Lower lobe of right lung (tissue), 2 donors: ENCODE data around the gene KAT2B. TPM values are rescaled to one million over a fixed set of nuclear protein-coding genes. Genes with fewer than 3 reads are reported as not detected.

Source experiments
- ATAC-seq, 2 donors: fragments of 200-7000 bp; cut with Tn5 transposase; one replicate each; pipeline ENCODE4 v1.9.1; 2020 to 2022; ENCODE audit warnings: mild to moderate bottlenecking in 2 of 2, moderate library complexity in 2 of 2
- DNase-seq: peaks from one replicate; pipeline ENCODE4 v3.0.0-alpha.2; 2020
- H3K27ac ChIP-seq: fragments of 200-600 bp; one replicate; pipeline ENCODE4 v1.8.0; 2022
- H3K27me3 ChIP-seq: fragments of 200-600 bp; one replicate; pipeline ENCODE4 v1.8.0; 2022; ENCODE audit warnings: low read depth
- H3K36me3 ChIP-seq: fragments of 200-600 bp; one replicate; pipeline ENCODE4 v1.8.0; 2022; ENCODE audit warnings: mild to moderate bottlenecking
- H3K4me1 ChIP-seq: fragments of 200-600 bp; one replicate; pipeline ENCODE4 v1.8.0; 2022
- H3K4me3 ChIP-seq: fragments of 200-600 bp; one replicate; pipeline ENCODE4 v1.8.0; 2022; ENCODE audit warnings: mild to moderate bottlenecking
- H3K9me3 ChIP-seq: fragments of 200-600 bp; one replicate; pipeline ENCODE4 v1.8.0; 2022
- CTCF ChIP-seq: fragments of 200-600 bp; IDR thresholded peaks from one replicate; pipeline ENCODE4 v1.8.0; 2022; ENCODE audit warnings: antibody characterized with exemption, mild to moderate bottlenecking
- intact Hi-C: fragments of 100-400 bp; cut with DNase I; formaldehyde crosslinking; loops from one replicate; pipeline ENCODE4 v1.11.0; 2022
- total RNA-seq: library from RNA; stranded (reverse); fragmentation: NEBNext Ultra II Directional; extraction: Animal tissue kit (Norgen Biotek cat#: 25700); gene quantifications from one replicate; pipeline ENCODE4 v1.2.1, GENCODE V29; 2021
- donor health status: DM: no; HTN: yes; CAD: no; lungs with severe emphysema.

KAT2B gene
- total RNA-seq, 1 donor from 2014 or later, result 41.4 TPM

GRCh38 chr3:20147361-20147760 is 107.1 kb downstream of the KAT2B start:
- H3K4me1 ChIP-seq, result no peaks in the 10 kb centered on the region
- TF ChIP-seq CTCF, result no peak
- intact Hi-C loops, result no loop called here
- ATAC-seq, result no peak
- H3K9me3 ChIP-seq, result no peaks in the 10 kb centered on the region
- peaks cover 52% of the 10 kb centered on the region for H3K36me3 ChIP-seq
- no peak overlapping the region for H3K27ac ChIP-seq
- no peaks in the 10 kb centered on the region for H3K27me3 ChIP-seq
- DNase-seq, result no peak
- no peak overlapping the region for H3K4me3 ChIP-seq

GRCh38 chr3:20148466-20148865 is 108.2 kb downstream of the KAT2B start:
- no peak for DNase-seq
- no peaks in the 10 kb centered on the region for H3K4me1 ChIP-seq
- peaks cover 57% of the 10 kb centered on the region for H3K36me3 ChIP-seq
- H3K27me3 ChIP-seq, result no peaks in the 10 kb centered on the region
- H3K9me3 ChIP-seq, result no peaks in the 10 kb centered on the region
- intact Hi-C loops, result no loop called here
- ATAC-seq, result no peak
- no peak overlapping the region for H3K4me3 ChIP-seq
- H3K27ac ChIP-seq, result no peak overlapping the region
- TF ChIP-seq CTCF, result no peak

GRCh38 chr3:20154078-20154477 is 113.8 kb downstream of the KAT2B start:
- Histone ChIP-seq H3K4me3 (no peak overlapping the region), H3K36me3 (peaks cover 44% of the 10 kb centered on the region), H3K27me3 (no peaks in the 10 kb centered on the region), H3K4me1 (peaks cover under 1% of the 10 kb centered on the region), H3K27ac (no peak overlapping the region), H3K9me3 (no peaks in the 10 kb centered on the region)
- no peak for ATAC-seq
- DNase-seq, result no peak
- intact Hi-C loops, result no loop called here
- no peak for TF ChIP-seq CTCF

GRCh38 chr3:20154928-20155327 is 114.7 kb downstream of the KAT2B start:
- intact Hi-C loops, result no loop called here
- H3K36me3 ChIP-seq, result peaks cover 37% of the 10 kb centered on the region
- no peak for TF ChIP-seq CTCF
- DNase-seq (no peak), ATAC-seq (no peak)
- no peaks in the 10 kb centered on the region for H3K9me3 ChIP-seq
- H3K4me3 ChIP-seq, result no peak overlapping the region
- peaks cover 3% of the 10 kb centered on the region for H3K4me1 ChIP-seq
- H3K27me3 ChIP-seq, result no peaks in the 10 kb centered on the region
- H3K27ac ChIP-seq, result no peak overlapping the region

- Histone ChIP-seq H3K4me1 (peaks cover 12% of the 10 kb centered on the region), H3K27me3 (no peaks in the 10 kb centered on the region), H3K9me3 (no peaks in the 10 kb centered on the region), H3K36me3 (peaks cover under 1% of the 10 kb centered on the region), H3K4me3 (no peak overlapping the region), H3K27ac (no peak overlapping the region)
- intact Hi-C loops, result no loop called here
- no peak for TF ChIP-seq CTCF
- DNase-seq (no peak), ATAC-seq (no peak)
Observed at GRCh38 chr3:20160230-20160629, 120.0 kb downstream of the KAT2B start.

GRCh38 chr3:20161714-20162113 is 121.5 kb downstream of the KAT2B start:
- DNase-seq, result no peak
- intact Hi-C loops, result no loop called here
- H3K9me3 ChIP-seq, result no peaks in the 10 kb centered on the region

More at GRCh38 chr3:20161714-20162113, 121.5 kb downstream of the KAT2B start:
- peaks cover 12% of the 10 kb centered on the region for H3K4me1 ChIP-seq
- H3K27ac ChIP-seq, result no peak overlapping the region
- no peaks in the 10 kb centered on the region for H3K27me3 ChIP-seq
- no peak for TF ChIP-seq CTCF
- H3K36me3 ChIP-seq, result no peaks in the 10 kb centered on the region
- no peak overlapping the region for H3K4me3 ChIP-seq
- no peak for ATAC-seq
